Effector memory CD8-positive, alpha-beta T cell (primary cell): ENCODE measurements around the gene AR.
"Not testable (repeated sequence)": the region's sequence is repeated elsewhere in the genome, so short reads cannot be mapped to it uniquely, and the experiment has no call there.

ENCODE experiments used
- ATAC-seq: fragments of 150-1000 bp; cut with Tn5 transposase; replicated peaks from 2 replicates; pipeline ENCODE4 v1.10.0; 2021; ENCODE audit warnings: mild to moderate bottlenecking, moderate library complexity
- DNase-seq, 3 experiments: peaks; one replicate each; pipeline ENCODE4 v3.0.0; 2021
- H3K27ac Mint-ChIP-seq, 2 donors: one replicate each; pipeline ENCODE4 v1.8.0; 2022; ENCODE audit warnings: mild to moderate bottlenecking in 2 of 2, mixed read lengths in 2 of 2, moderate library complexity in 2 of 2
- H3K27me3 Mint-ChIP-seq, 2 donors: one replicate each; pipeline ENCODE4 v1.8.0; 2022; ENCODE audit warnings: mixed read lengths in 2 of 2
- H3K36me3 Mint-ChIP-seq: one replicate; pipeline ENCODE4 v1.8.0; 2022; ENCODE audit warnings: mild to moderate bottlenecking, moderate library complexity, mixed read lengths; ENCODE audit not compliant: insufficient read depth
- H3K4me1 Mint-ChIP-seq, 2 donors: one replicate each; pipeline ENCODE4 v1.8.0; 2022; ENCODE audit warnings: low read depth in 2 of 2, mixed read lengths in 2 of 2
- H3K4me3 Mint-ChIP-seq, 2 donors: one replicate each; pipeline ENCODE4 v1.8.0; 2022; ENCODE audit warnings: mild to moderate bottlenecking in 2 of 2, mixed read lengths in 2 of 2, moderate library complexity in 2 of 2
- H3K9me3 Mint-ChIP-seq, 2 donors: one replicate each; pipeline ENCODE4 v1.8.0; 2022; ENCODE audit warnings: mixed read lengths in 2 of 2

AR gene

DNA sequence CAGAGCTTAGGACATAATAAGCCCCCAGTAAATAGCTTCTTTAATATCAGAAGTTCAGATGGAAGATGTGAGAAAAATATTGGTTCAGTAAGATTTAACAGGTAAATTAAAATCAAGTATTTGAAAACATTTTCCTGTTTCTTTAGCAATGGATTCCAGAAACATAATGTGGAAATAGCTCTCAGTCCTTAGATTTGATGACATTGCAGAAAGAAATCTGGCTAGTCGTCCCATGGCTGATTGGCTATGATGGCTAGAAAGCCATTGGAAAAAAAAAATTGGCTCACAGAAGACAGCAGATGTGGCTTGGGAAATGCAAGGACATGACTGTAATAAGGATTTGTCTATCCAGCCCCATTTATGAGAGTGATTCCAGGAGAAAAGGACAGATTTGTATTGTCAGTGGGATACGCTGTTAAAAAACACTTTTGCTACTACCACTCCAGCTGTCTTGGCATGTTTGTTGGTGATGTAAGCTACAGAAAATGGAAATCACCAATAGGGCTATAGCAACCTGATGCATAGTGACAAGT lies 78.3 kb downstream of the AR start:
- Mint-ChIP-seq H3K9me3 (peaks cover 2 to 8% of the 10 kb centered on the region in 2 donors), H3K27me3 (no peaks in the 10 kb centered on the region), H3K4me3 (no peak overlapping the region), H3K4me1 (no peaks in the 10 kb centered on the region), H3K36me3 (no peaks in the 10 kb centered on the region), H3K27ac (no peak overlapping the region)
- ATAC-seq (no peak), DNase-seq (no peak)

- Mint-ChIP-seq H3K4me3 (no peak overlapping the region), H3K27me3 (no peaks in the 10 kb centered on the region), H3K27ac (no peak overlapping the region), H3K9me3 (no peaks in the 10 kb centered on the region), H3K4me1 (no peaks in the 10 kb centered on the region), H3K36me3 (no peaks in the 10 kb centered on the region)
- DNase-seq (no peak), ATAC-seq (no peak)
Observed at GRCh38 chrX:67624325-67624724, 80.5 kb downstream of the AR start.

DNA sequence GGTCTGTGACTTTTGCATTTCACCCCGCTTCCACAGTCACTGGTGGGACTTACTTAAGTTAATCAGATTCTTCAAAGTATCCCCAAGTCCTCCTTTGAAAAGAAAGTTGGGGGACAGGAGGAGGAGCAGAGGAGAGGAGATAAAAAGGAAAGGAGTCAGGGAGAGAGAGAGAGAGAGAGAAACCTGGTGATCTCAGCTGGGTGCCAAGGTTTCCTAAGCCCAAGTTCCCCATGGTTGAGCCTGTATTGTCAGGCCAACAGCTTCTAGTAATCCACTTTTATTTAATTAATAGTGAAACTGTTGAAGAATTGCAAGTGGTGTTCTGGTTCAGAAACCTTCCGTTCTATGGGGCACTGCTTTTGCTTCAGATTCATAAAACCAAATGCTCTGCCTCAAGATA lies 91.6 kb downstream of the AR start:
- H3K4me3 Mint-ChIP-seq: no peak overlapping the region
- H3K9me3 Mint-ChIP-seq: no peaks in the 10 kb centered on the region
- DNase-seq: no peak
- no peaks in the 10 kb centered on the region for H3K4me1 Mint-ChIP-seq
- H3K36me3 Mint-ChIP-seq: no peaks in the 10 kb centered on the region
- no peaks in the 10 kb centered on the region for H3K27me3 Mint-ChIP-seq
- no peak overlapping the region for H3K27ac Mint-ChIP-seq
- ATAC-seq: no peak

GRCh38 chrX:67636532-67636931 lies 92.7 kb downstream of the AR start:
- no peaks in the 10 kb centered on the region for H3K4me1 Mint-ChIP-seq
- DNase-seq: no peak
- H3K36me3 Mint-ChIP-seq: no peaks in the 10 kb centered on the region

GRCh38 chrX:67637293-67637692 lies 93.5 kb downstream of the AR start:
- ATAC-seq, H3K27ac Mint-ChIP-seq, H3K4me3 Mint-ChIP-seq, DNase-seq, H3K36me3 Mint-ChIP-seq, H3K27me3 Mint-ChIP-seq, H3K4me1 Mint-ChIP-seq, H3K9me3 Mint-ChIP-seq: not testable (repeated sequence)

More at GRCh38 chrX:67636532-67636931, 92.7 kb downstream of the AR start:
- Mint-ChIP-seq H3K9me3 (no peaks in the 10 kb centered on the region), H3K27me3 (no peaks in the 10 kb centered on the region), H3K27ac (no peak overlapping the region), H3K4me3 (no peak overlapping the region)
- ATAC-seq: no peak

DNA sequence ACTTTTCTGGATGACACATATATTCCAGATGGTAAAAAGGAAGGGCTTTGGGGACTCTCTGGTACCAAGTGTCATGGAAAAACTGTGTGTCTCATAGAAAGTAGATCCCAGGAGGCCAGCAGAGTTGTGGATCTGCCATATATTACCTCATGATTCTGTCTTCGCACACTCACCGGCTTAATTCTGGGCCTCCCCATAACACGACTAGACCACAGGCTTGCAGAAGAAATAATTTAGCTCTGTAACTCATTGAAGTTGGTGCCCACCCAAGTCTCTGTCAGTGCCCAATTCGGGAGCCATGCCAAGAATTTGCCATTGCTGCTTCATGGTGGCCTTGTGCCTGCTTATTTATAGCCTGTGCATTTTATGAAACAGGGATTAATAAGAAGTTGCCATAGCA lies 104.5 kb downstream of the AR start:
- Mint-ChIP-seq H3K36me3 (no peaks in the 10 kb centered on the region), H3K4me3 (no peak overlapping the region), H3K27me3 (no peaks in the 10 kb centered on the region), H3K27ac (no peak overlapping the region), H3K9me3 (peaks cover 2 to 7% of the 10 kb centered on the region in 2 donors), H3K4me1 (no peaks in the 10 kb centered on the region)
- DNase-seq: no peak
- no peak for ATAC-seq

DNA sequence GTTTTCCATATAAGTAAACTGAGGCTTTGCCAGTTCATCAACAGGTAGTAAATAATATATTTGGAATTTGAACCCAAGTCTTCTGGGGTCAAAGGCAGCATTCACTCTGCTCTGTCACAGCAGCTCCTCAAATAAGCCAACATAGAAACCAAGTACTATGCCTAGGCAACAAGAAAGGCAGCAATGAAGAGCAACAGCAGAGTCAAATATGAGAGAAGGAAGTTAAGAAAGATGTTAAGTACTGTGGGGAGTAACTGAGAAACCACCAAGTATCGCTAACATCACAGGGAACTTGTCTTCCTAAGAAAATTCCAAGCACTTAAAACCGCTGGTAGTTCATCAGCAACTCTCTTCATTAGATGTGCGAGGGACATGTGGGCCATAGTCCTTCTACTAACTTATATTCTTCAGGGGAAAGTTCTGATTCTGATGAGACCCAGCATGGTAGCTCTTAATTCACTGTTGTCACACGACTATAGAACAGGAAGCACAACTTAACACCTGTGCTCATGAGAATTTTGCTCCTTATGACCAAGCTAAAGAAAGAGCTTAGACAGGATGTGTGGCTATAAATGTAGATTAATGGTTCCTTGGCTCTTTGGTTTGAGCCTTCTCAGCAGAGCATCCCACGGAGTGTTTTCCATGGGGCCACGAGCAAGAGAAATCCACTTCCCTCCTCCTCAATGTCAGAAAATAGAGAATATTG lies 107.8 kb downstream of the AR start:
- H3K9me3 Mint-ChIP-seq: peaks cover 0 to 2% of the 10 kb centered on the region in 2 donors
- no peak for DNase-seq
- no peaks in the 10 kb centered on the region for H3K27me3 Mint-ChIP-seq
- no peaks in the 10 kb centered on the region for H3K4me1 Mint-ChIP-seq
- H3K27ac Mint-ChIP-seq: no peak overlapping the region
- ATAC-seq: no peak
- H3K4me3 Mint-ChIP-seq: no peak overlapping the region
- no peaks in the 10 kb centered on the region for H3K36me3 Mint-ChIP-seq

DNA sequence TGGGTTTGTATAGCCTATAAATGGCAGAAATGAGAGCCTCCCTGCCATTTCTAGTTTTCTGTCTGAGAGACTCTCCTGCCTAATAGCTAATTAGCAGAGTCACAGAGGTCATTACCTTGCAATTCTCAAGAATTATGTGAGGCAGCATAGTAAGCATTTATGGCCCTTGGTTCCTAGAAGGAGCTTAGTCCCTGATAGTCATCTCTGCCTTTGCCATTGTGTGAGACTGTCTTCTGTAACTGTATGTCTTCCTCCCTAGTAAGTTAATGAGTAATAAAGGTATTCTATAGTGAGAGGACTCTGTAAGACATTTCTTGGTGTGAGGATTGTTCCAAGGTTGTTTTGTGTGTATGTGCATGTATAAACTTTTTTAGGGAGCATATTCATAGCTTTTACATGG lies 108.7 kb downstream of the AR start:
- Mint-ChIP-seq H3K4me3 (no peak overlapping the region), H3K36me3 (no peaks in the 10 kb centered on the region), H3K27me3 (no peaks in the 10 kb centered on the region), H3K9me3 (peaks cover 0 to 3% of the 10 kb centered on the region in 2 donors), H3K27ac (no peak overlapping the region), H3K4me1 (no peaks in the 10 kb centered on the region)
- DNase-seq: no peak
- ATAC-seq: no peak

DNA sequence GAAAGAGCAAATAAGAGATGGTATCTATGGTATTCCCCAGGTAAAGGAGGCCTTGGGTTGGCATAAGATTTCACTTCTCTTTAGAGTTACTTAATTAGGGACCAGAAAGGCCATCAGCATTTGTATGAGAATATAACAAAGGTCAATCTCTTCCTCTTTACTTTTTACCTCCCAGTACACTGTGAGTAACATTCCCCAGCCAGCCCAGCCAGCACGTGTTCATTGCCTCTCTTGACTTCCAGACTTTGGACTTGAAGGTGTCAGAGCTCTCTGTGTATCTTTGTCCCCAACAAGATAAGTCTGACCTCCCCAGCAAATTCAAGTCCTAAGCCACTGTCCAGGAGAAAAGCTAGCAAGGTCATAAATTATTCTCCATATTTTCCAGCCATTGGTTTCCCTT lies 110.5 kb downstream of the AR start:
- Mint-ChIP-seq H3K4me3 (no peak overlapping the region), H3K36me3 (no peaks in the 10 kb centered on the region), H3K4me1 (no peaks in the 10 kb centered on the region), H3K27ac (no peak overlapping the region), H3K9me3 (peaks cover 0 to 3% of the 10 kb centered on the region in 2 donors), H3K27me3 (no peaks in the 10 kb centered on the region)
- ATAC-seq (no peak), DNase-seq (no peak)

- no peaks in the 10 kb centered on the region for H3K27me3 Mint-ChIP-seq
- DNase-seq: no peak
- H3K9me3 Mint-ChIP-seq: peaks cover 0 to 2% of the 10 kb centered on the region in 2 donors
- no peaks in the 10 kb centered on the region for H3K4me1 Mint-ChIP-seq
- no peak overlapping the region for H3K4me3 Mint-ChIP-seq
- H3K27ac Mint-ChIP-seq: no peak overlapping the region
- peaks cover 2% of the 10 kb centered on the region for H3K36me3 Mint-ChIP-seq
- ATAC-seq: no peak
Observed at GRCh38 chrX:67665583-67665982, 121.8 kb downstream of the AR start.

DNA sequence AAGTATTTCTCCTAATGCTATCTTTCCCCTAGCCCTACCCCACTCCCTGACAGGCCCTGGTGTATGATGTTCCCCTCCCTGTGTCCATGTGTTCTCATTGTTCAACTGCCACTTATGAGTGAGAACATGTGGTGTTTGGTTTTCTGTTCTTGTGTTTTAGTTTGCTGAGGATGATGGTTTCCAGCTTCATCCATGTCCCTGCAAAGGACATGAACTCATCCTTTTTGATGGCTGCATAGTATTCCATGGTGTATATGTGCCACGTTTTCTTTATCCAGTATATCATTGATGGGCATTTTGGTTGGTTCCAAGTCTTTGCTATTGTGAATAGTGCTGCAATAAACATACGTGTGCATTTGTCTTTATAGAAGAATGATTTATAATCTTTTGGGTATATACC lies 126.9 kb downstream of the AR start:
- not testable (repeated sequence) for H3K27me3 Mint-ChIP-seq, H3K4me3 Mint-ChIP-seq, ATAC-seq, H3K4me1 Mint-ChIP-seq, H3K36me3 Mint-ChIP-seq, DNase-seq, H3K27ac Mint-ChIP-seq, H3K9me3 Mint-ChIP-seq

GRCh38 chrX:67673741-67674274 lies 130.0 kb downstream of the AR start:
- ATAC-seq: no peak
- no peaks in the 10 kb centered on the region for H3K36me3 Mint-ChIP-seq
- no peak overlapping the region for H3K27ac Mint-ChIP-seq
- no peak overlapping the region for H3K4me3 Mint-ChIP-seq
- no peaks in the 10 kb centered on the region for H3K4me1 Mint-ChIP-seq
- H3K9me3 Mint-ChIP-seq: peaks cover 0 to 7% of the 10 kb centered on the region in 2 donors
- H3K27me3 Mint-ChIP-seq: no peaks in the 10 kb centered on the region
- DNase-seq: no peak

- no peak for DNase-seq
- Mint-ChIP-seq H3K27ac (no peak overlapping the region), H3K9me3 (peaks cover 0 to 7% of the 10 kb centered on the region in 2 donors), H3K4me3 (no peak overlapping the region), H3K27me3 (no peaks in the 10 kb centered on the region), H3K4me1 (no peaks in the 10 kb centered on the region), H3K36me3 (no peaks in the 10 kb centered on the region)
- ATAC-seq: no peak
Observed at GRCh38 chrX:67674741-67675140, 130.9 kb downstream of the AR start.

GRCh38 chrX:67684136-67684535 lies 140.3 kb downstream of the AR start:
- ATAC-seq: no peak
- DNase-seq: no peak
- Mint-ChIP-seq H3K27ac (no peak overlapping the region), H3K36me3 (no peaks in the 10 kb centered on the region), H3K4me1 (no peaks in the 10 kb centered on the region), H3K27me3 (no peaks in the 10 kb centered on the region), H3K4me3 (no peak overlapping the region), H3K9me3 (no peaks in the 10 kb centered on the region)
